Measurements from ENCODE around the gene IL17RD. TPM values are rescaled to one million over a fixed set of nuclear protein-coding genes. Genes with fewer than 3 reads are reported as not detected.

Gene IL17RD
- polyA plus RNA-seq, 1 donor from 2014 or later = not detected

Other genes starting within 250 kb of the IL17RD start
- gene SPATA12, start 104.7 kb downstream of the IL17RD start, polyA plus RNA-seq = not detected
- 1.1 TPM for gene HESX1, start 34.6 kb upstream of the IL17RD start, polyA plus RNA-seq
- gene APPL1, start 62.4 kb upstream of the IL17RD start, polyA plus RNA-seq = 125 TPM
- 0.53 TPM for gene ASB14, start 127.3 kb upstream of the IL17RD start, polyA plus RNA-seq

Data from IgD-negative memory B cell (primary cell).